Esophagus muscularis mucosa (tissue), 4 donors: ENCODE measurements around the gene UGCG.

Experiments used
- CTCF ChIP-seq, 3 experiments: fragments of 200-600 bp in 2 of 3; fragments of 450-650 bp in 1 of 3; sonication (generic) in 2 of 3; IDR thresholded peaks; one replicate each; pipeline ENCODE4 v1.5.1; 2017 to 2019; ENCODE audit warnings: antibody characterized with exemption in 3 of 3, mild to moderate bottlenecking in 2 of 3, moderate library complexity in 1 of 3
- EP300 ChIP-seq: sonication (generic); formaldehyde crosslinking; IDR thresholded peaks from one replicate; pipeline ENCODE4 v1.6.1; 2017; ENCODE audit warnings: antibody characterized with exemption
- POLR2A ChIP-seq: fragments of 450-650 bp; IDR thresholded peaks from one replicate; pipeline ENCODE4 v1.6.1; 2017; ENCODE audit warnings: antibody characterized with exemption, moderate library complexity, mild to moderate bottlenecking, low read depth
- POLR2AphosphoS5 ChIP-seq, 2 donors: sonication (generic); formaldehyde crosslinking; IDR thresholded peaks; one replicate each; pipeline ENCODE4 v1.6.1; 2017; ENCODE audit warnings: antibody characterized with exemption in 2 of 2

GRCh38 chr9:111919875-111920274, 23.3 kb downstream of the UGCG start:
- TF ChIP-seq POLR2AphosphoS5 (IDR thresholded peaks at IDR 0.05) (no peak), POLR2A (no peak), CTCF (IDR thresholded peaks at IDR 0.05) (no peak), EP300 (no peak)
